ENCODE results near the gene NAV3.

The NAV3 gene, protein sequence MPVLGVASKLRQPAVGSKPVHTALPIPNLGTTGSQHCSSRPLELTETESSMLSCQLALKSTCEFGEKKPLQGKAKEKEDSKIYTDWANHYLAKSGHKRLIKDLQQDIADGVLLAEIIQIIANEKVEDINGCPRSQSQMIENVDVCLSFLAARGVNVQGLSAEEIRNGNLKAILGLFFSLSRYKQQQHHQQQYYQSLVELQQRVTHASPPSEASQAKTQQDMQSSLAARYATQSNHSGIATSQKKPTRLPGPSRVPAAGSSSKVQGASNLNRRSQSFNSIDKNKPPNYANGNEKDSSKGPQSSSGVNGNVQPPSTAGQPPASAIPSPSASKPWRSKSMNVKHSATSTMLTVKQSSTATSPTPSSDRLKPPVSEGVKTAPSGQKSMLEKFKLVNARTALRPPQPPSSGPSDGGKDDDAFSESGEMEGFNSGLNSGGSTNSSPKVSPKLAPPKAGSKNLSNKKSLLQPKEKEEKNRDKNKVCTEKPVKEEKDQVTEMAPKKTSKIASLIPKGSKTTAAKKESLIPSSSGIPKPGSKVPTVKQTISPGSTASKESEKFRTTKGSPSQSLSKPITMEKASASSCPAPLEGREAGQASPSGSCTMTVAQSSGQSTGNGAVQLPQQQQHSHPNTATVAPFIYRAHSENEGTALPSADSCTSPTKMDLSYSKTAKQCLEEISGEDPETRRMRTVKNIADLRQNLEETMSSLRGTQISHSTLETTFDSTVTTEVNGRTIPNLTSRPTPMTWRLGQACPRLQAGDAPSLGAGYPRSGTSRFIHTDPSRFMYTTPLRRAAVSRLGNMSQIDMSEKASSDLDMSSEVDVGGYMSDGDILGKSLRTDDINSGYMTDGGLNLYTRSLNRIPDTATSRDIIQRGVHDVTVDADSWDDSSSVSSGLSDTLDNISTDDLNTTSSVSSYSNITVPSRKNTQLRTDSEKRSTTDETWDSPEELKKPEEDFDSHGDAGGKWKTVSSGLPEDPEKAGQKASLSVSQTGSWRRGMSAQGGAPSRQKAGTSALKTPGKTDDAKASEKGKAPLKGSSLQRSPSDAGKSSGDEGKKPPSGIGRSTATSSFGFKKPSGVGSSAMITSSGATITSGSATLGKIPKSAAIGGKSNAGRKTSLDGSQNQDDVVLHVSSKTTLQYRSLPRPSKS (N-terminal part only)

DNA sequence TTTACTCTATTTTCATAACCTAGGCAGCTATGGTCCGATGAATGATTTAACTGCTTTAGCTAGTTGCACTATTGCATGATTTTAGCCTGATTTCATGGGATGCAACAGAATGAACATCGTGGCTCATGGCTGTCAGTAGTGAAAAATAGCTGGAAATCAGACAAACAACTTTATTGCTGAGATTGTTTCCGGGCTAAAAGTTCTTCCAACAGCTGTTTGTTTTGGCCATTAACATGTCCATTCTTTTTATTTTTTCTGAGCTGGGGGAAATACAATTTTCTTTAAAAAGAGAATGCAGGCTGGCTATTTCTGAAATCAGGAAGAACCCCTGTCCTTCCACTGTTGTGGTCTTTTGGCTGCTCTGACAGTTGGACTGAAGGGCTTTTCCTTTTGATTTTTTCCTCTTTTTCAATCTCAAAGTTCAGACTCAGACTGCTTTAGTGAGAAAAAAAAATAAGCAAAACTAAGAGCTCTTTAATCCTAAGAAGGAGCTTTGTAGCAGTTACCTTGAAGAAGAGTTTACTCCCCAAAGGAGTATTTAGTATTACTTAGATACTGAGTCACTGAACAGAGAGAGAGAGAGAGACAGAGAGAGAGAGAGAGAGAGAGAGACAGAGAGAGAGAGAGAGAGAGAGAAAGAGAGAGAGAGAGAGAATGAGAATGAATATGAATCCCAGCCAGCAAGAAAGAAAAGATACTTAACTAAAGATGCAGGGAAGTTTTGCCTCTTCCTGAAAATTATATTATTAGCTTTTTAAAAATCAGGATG lies at the start of gene NAV3:
Gene NAV3 (plus strand): TSS at position 312 of the 769 bp plus-strand sequence. CDS start 568 bp downstream, outside the sequence.
- no peak for TF ChIP-seq BHLHE40 (IDR thresholded peaks at IDR 0.05; ENCODE audit: borderline replicate concordance)
- TF ChIP-seq ARNT (IDR thresholded peaks at IDR 0.05) = no peak
- no peak for TF ChIP-seq NFRKB (IDR thresholded peaks at IDR 0.05)
- no peak for TF ChIP-seq TARDBP (IDR thresholded peaks at IDR 0.05)
- no peak for TF ChIP-seq FOXM1 (IDR thresholded peaks at IDR 0.05; ENCODE audit: borderline replicate concordance)
- TF ChIP-seq FOXA1 (IDR thresholded peaks at IDR 0.05) = no peak
- no peak for TF ChIP-seq ZNF384 (IDR thresholded peaks at IDR 0.05)
- TF ChIP-seq SUZ12 (IDR thresholded peaks at IDR 0.05) = no peak
- no peak for TF ChIP-seq LEF1 (IDR thresholded peaks at IDR 0.05; ENCODE audit: borderline replicate concordance)
- no peak for TF ChIP-seq CTBP1 (IDR thresholded peaks at IDR 0.05; ENCODE audit: borderline replicate concordance)
- TF ChIP-seq FOXK2 (IDR thresholded peaks at IDR 0.05) = no peak
- TF ChIP-seq HDGF (IDR thresholded peaks at IDR 0.05; ENCODE audit: borderline replicate concordance) = no peak
- TF ChIP-seq SP1 (IDR thresholded peaks at IDR 0.05) = no peak
- TF ChIP-seq ELF4 (IDR thresholded peaks at IDR 0.05) = no peak
- no peak for DNase-seq (ENCODE audit: extremely low spot score)
- ChIA-PET CTCF (interaction anchor here (0.7 kb wide), 1 partner anchor 1547 kb away, joined by 5 read pairs; no protein-coding TSS in a partner anchor), POLR2A (no interaction called here)

DNA sequence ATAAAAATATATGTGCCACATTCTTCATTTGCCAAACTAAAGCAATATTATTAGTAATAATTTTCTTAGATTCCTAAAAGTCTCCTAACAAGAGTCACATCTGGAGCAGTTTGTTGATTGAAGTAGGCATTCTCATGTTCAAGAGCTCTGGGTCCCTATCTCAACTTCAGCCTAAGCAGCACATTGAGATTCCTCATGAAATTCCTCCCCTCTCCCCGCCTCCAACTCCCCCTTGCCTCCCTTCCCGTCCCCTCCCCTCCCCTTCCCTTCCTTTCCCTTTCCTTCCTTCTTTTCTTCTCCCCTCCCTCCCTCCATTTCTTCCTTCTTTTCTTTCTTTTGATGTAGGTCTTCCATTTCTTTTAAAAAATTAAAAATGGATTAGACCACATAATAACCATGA lies 48.7 kb upstream of the NAV3 start:
- TF ChIP-seq HDGF (IDR thresholded peaks at IDR 0.05; ENCODE audit: borderline replicate concordance) (no peak), FOXK2 (IDR thresholded peaks at IDR 0.05) (no peak), NFRKB (IDR thresholded peaks at IDR 0.05) (no peak), FOXM1 (IDR thresholded peaks at IDR 0.05; ENCODE audit: borderline replicate concordance) (no peak), SUZ12 (IDR thresholded peaks at IDR 0.05) (no peak)
- POLR2A ChIA-PET = no interaction called here
- CTCF ChIA-PET = no interaction called here
- DNase-seq (ENCODE audit: extremely low spot score) = no peak

DNA sequence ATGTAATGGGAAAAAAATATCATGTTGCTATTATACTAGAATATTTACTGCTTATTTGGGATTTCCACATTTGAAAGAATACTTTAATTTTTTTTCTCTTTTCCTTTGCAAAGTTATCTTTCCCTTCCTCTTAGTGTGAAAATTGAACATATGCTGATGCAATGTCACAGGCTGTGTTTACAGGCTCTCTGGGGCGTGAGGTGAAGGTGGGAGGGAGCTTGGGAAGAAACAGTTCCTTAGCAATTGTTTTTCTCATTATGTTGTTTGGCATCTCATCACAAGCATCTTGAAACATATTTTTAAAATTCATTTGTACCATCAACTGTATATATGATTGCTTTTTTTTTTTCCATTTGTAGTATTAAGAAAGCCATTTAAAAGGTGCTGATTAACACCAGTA lies 47.9 kb upstream of the NAV3 start:
- CTCF ChIA-PET = no interaction called here
- DNase-seq (ENCODE audit: extremely low spot score) = no peak
- TF ChIP-seq FOXK2 (IDR thresholded peaks at IDR 0.05) = no peak
- POLR2A ChIA-PET = no interaction called here

DNA sequence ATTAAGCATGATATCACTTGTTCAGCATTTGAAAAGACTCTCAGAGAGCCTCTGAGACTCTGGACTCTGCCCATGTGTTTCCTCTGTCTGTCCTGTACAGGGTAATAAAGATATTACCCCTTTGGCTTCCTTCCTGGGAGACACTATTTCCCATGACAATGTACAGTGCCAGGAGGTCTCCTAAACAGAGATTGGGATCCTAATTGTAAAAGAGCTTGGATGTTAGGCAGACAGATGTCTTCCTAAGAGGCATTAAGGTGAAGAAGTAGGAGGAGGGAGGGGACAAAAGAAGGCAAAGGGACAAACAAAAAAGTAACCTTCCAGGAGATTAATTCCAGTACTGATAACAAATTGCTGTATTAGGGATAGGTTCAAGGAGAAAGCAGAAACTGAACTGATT lies 45.5 kb upstream of the NAV3 start:
- CTCF ChIA-PET = no interaction called here
- POLR2A ChIA-PET = no interaction called here
- no peak for DNase-seq (ENCODE audit: extremely low spot score)
- no peak for TF ChIP-seq TARDBP (IDR thresholded peaks at IDR 0.05)
- no peak for TF ChIP-seq BHLHE40 (IDR thresholded peaks at IDR 0.05; ENCODE audit: borderline replicate concordance)
- TF ChIP-seq LEF1 (IDR thresholded peaks at IDR 0.05; ENCODE audit: borderline replicate concordance) = no peak
- no peak for TF ChIP-seq SP1 (IDR thresholded peaks at IDR 0.05)
- TF ChIP-seq ZNF384 (IDR thresholded peaks at IDR 0.05) = no peak
- no peak for TF ChIP-seq FOXK2 (IDR thresholded peaks at IDR 0.05)
- TF ChIP-seq, protein P1, sequence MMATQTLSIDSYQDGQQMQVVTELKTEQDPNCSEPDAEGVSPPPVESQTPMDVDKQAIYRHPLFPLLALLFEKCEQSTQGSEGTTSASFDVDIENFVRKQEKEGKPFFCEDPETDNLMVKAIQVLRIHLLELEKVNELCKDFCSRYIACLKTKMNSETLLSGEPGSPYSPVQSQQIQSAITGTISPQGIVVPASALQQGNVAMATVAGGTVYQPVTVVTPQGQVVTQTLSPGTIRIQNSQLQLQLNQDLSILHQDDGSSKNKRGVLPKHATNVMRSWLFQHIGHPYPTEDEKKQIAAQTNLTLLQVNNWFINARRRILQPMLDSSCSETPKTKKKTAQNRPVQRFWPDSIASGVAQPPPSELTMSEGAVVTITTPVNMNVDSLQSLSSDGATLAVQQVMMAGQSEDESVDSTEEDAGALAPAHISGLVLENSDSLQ (IDR thresholded peaks at IDR 0.05) = no peak
- no peak for TF ChIP-seq ARNT (IDR thresholded peaks at IDR 0.05)
- no peak for TF ChIP-seq L3MBTL2 (conservative IDR thresholded peaks at IDR 0.05)
- no peak for TF ChIP-seq HDGF (IDR thresholded peaks at IDR 0.05; ENCODE audit: borderline replicate concordance)
- no peak for TF ChIP-seq CTBP1 (IDR thresholded peaks at IDR 0.05; ENCODE audit: borderline replicate concordance)
- TF ChIP-seq FOXA1 (IDR thresholded peaks at IDR 0.05) = no peak
- no peak for TF ChIP-seq NFRKB (IDR thresholded peaks at IDR 0.05)
- no peak for TF ChIP-seq ELF4 (IDR thresholded peaks at IDR 0.05)
- no peak for TF ChIP-seq FOXM1 (IDR thresholded peaks at IDR 0.05; ENCODE audit: borderline replicate concordance)

DNA sequence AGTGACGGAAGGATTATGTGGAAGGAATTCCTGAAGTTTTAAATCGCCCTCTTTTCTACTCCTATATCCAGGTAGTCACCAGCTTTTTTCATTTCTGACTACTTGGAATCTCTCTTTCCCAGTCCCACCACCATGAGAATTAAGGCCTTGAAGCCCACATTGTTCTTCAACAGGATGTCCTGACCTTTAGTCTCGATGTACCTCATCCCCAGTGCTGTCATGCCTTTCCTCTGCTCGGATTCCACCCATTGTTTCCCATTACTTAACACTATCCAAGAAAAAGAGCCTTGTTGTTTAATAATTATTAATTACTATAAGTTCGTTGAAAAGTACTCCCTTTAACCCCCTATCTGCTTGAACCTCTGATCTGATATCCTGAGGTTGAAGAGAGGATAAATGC lies 44.0 kb upstream of the NAV3 start:
- DNase-seq (ENCODE audit: extremely low spot score) = no peak
- no peak for TF ChIP-seq TARDBP (IDR thresholded peaks at IDR 0.05)
- no peak for TF ChIP-seq CTBP1 (IDR thresholded peaks at IDR 0.05; ENCODE audit: borderline replicate concordance)
- TF ChIP-seq SP1 (IDR thresholded peaks at IDR 0.05) = no peak
- no peak for TF ChIP-seq ELF4 (IDR thresholded peaks at IDR 0.05)
- no peak for TF ChIP-seq ARNT (IDR thresholded peaks at IDR 0.05)
- no peak for TF ChIP-seq BHLHE40 (IDR thresholded peaks at IDR 0.05; ENCODE audit: borderline replicate concordance)
- ChIA-PET POLR2A (no interaction called here), CTCF (no interaction called here)

DNA sequence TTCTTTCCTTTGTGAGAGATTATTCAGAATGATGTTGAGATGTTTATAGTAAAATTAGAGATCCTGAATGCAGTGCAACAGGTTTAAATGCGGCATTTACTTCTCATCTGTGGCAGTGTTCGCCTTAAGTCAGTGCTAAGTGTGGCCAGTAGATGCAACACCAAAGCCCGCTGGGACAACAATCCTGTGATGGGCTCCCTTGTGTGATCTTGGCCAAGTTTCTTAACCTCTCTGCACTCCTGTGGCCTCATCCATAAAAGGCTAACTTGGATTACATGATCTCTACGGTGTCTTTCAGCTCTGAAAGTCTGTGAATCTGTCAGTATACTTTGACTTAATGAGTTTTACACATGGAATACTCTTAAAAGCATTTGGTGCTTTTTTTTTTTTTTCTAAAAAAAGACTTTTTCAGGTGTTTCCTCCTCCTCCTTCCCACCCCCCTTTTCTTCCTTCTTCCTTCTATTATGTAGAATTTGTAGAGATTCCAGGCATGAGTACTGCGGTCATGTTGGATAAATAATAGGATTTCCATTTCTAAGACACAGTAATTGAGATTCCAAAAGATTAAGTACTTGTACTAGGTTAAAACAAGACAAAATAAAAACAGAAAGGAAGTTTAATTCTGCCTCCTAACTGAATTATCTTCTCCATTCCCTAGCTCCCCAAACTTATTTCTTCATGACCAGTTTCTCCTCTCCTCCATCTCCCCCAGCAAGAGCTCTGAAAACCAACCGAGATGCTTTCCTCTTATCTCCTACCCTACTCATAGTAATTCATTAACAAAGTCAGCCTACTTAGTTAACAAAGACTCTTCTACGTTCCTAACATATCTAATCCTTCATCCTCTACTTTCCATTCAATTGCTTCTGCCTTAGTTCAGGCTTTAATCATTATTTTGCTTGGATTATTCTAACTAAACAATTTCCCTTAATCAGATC lies 42.2 kb upstream of the NAV3 start:
- no peak for DNase-seq (ENCODE audit: extremely low spot score)
- ChIA-PET CTCF (no interaction called here), POLR2A (no interaction called here)
- no peak for TF ChIP-seq ARNT (IDR thresholded peaks at IDR 0.05)
- no peak for TF ChIP-seq SP1 (IDR thresholded peaks at IDR 0.05)
- no peak for TF ChIP-seq SUZ12 (IDR thresholded peaks at IDR 0.05)
- TF ChIP-seq CTBP1 (IDR thresholded peaks at IDR 0.05; ENCODE audit: borderline replicate concordance) = no peak
- no peak for TF ChIP-seq HDGF (IDR thresholded peaks at IDR 0.05; ENCODE audit: borderline replicate concordance)
- no peak for TF ChIP-seq FOXK2 (IDR thresholded peaks at IDR 0.05)
- no peak for TF ChIP-seq TARDBP (IDR thresholded peaks at IDR 0.05)
- no peak for TF ChIP-seq LEF1 (IDR thresholded peaks at IDR 0.05; ENCODE audit: borderline replicate concordance)
- TF ChIP-seq L3MBTL2 (conservative IDR thresholded peaks at IDR 0.05) = no peak
- no peak for TF ChIP-seq ZNF384 (IDR thresholded peaks at IDR 0.05)
- TF ChIP-seq FOXA1 (IDR thresholded peaks at IDR 0.05) = no peak
- TF ChIP-seq BHLHE40 (IDR thresholded peaks at IDR 0.05; ENCODE audit: borderline replicate concordance) = no peak
- TF ChIP-seq FOXM1 (IDR thresholded peaks at IDR 0.05; ENCODE audit: borderline replicate concordance) = no peak
- no peak for TF ChIP-seq NFRKB (IDR thresholded peaks at IDR 0.05)
- TF ChIP-seq, protein P1 (IDR thresholded peaks at IDR 0.05) = no peak
- TF ChIP-seq ELF4 (IDR thresholded peaks at IDR 0.05) = no peak

Measured in HEK293T (cell line).